CD4-positive, alpha-beta T cell treated with Interleukin-15 for 4 hours (primary cell): Measurements from ENCODE around the gene PPIL3.
"Not testable (repeated sequence)": the region's sequence is repeated elsewhere in the genome, so short reads cannot be mapped to it uniquely, and the experiment has no call there.

Experiments
- DNase-seq: peaks from one replicate; pipeline ENCODE4 v3.0.0-alpha.2; 2020; ENCODE audit warnings: low spot score

The PPIL3 gene

DNA sequence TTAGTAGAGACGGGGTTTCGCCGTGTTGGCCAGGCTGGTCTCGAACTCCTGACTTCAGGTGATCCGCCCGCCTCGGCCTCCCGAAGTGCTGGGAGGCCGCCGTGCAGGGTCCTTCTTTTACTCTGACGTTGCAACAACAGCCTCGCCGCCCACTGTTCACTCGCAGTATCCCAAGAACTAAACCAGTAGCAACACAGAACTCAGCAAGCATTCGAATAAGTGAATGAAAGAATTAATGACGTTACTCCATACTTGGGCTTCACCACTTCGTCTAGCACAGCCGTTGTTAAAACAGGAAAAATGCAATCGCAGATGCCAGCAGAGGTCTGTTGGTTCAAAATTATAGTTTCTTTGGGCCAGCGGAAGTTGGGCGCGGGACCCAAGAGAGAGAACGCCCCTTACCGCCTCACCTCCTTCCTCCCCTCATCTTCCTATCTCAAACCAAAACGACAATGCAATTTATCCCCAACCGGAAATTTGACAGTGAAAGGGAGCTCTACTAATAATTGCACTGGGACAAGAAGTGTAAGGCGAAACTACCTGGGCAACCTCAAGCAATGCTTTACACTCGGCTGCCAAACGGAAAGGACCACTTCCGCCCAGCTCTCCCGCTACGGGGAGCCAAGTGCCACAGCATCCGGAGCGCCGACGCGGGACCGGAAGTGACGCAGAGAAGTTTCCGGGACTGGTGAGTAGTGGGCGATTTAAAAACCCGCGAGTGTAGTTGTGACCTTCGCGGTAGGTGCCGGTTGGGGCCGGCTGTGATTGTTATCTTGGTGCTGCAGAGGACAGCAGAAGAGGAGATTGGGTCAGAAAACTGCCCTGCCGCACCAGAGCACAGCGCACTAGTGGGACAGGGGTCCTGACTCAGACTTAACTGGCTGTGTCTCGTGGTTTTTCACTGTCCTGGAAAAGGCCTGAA lies at the start of gene PPIL3, which contains the start of gene NIF3L1:
Gene PPIL3 (minus strand): TSS at position 374 of the 922 bp plus-strand sequence. CDS start 1,462 bp downstream, outside the sequence.
Gene NIF3L1 (plus strand): TSS at position 668 of the 922 bp plus-strand sequence. CDS start 2,573 bp downstream, outside the sequence.
- peak; percentile 97 for DNase-seq

DNA sequence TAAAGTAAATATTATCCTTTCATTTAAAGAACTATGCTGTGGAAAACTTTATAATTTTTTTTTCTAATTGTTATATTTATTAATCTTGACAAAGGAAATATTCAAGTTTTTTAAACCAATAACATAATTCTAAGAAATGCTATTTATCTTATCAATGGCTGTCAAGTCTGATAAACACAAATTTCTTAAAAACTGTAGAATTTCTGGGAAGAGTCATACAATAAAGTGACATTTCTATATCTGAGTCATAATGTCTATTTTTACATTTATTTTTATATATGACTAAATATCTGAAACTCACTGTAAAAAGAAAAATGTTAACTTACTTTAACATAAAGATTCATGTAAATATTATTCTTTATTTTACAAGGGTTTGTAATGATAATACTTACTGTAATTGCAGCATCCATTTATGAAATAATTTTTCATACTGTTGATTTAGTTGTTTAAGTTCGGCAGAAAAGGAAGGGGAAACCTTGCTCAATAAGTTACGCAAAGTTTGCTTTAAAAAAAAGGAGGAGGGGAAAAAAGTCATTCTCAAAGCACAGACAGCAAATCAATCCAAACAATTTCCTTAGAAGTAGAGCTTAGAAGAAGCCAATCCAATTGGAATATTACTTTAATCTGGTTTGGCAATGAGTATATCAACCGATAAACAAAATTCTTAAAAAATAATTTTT lies 42.2 kb upstream of the PPIL3 start:
- no peak for DNase-seq

DNA sequence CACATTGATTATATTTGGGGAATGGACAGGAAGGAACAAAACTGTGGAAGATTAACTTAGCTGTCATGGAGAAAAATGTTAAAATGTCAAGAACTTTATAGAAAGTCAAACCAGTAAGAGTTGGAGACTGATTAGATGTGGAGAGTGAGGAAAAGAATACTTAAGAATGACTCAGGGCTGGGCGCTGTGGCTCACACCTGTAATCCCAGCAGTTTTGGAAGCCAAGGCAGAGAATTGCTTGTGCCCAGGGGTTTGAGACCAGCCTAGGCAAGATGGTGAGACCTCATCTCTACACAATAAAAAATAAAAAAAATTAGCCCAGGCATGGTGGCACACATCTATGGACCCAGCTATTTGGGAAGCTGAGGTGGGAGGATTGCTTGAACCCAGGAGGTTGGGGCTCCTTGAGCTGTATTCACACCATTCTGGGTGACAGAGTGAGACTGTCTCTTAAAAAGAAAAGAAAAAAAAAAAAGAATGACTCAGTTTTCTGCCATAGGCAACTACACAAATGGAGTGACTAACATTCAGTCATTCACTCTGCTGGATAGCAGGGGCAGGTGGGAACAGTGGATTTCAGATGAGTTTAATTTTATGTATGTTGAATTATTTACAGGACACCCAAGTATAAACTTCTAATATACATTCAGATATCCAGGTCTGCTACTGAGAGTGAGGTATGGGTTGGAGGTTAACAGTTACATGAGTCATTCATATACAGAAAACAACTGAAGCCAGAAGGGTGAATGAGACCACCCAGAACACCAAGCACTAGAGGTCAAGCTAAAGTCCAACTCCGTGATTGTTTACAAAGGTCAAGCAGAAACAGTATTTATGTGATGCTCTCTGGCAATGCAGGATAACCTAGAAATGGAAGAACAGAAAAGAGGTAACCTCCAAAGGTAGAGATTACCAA lies 40.7 kb upstream of the PPIL3 start:
- no peak for DNase-seq

GRCh38 chr2:200922439-200922838 lies 33.6 kb upstream of the PPIL3 start:
- DNase-seq = no peak

GRCh38 chr2:200913654-200914053 lies 24.8 kb upstream of the PPIL3 start:
- no peak for DNase-seq

DNA sequence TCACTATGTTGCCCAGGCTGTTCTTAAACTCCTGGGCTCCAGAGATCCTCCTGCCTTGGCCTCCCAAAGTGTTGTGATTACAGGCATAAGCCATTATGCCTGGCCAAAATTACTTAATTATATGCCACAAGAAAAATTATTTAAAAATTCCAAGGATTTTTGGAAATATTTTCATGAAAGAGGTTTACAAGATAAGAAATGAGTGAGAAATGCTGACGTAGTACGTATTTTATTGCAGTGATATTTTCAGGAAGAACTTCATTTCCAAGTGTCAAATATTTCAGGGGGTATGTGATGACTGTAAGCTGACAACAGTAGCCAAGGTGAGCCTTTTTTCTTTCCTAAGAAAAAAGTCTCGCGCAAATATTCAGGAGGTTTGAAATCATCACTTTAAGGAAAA lies 21.1 kb upstream of the PPIL3 start:
- no peak for DNase-seq

- peak; percentile 42 for DNase-seq
These were observed 16.9 kb upstream of the PPIL3 start for GRCh38 chr2:200905618-200906296.

DNA sequence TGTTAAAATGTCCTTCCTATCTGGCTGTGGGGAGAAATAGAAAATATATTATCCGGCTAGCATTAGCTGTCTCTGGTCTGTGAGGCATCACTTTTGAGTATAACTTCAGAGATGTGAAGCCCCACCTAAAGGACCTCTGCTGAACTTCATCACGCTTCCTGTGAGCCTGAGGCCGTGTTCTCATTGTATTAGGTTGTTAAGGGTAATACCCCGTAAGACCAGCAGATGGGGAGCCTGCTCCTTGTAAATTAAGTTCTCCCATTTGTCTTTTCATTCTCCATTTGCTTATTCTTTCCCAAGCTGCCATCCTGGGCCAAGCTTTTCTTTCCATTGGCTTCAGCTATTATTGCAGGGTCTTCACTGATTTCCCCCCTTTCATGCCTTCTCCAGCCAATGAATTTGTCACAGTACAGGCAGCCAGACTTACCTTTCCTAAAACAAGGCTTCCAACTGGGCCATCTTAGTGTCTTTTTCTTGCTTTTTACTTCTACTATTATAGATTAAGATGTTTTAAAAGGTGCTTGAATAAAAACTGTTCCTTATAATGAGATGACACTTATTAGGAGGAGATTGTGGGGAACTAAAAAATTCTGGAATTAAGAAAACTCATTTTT lies 12.7 kb upstream of the PPIL3 start:
- peak; percentile 85 for DNase-seq

GRCh38 chr2:200899482-200899881 lies 10.6 kb upstream of the PPIL3 start:
- no peak for DNase-seq

DNA sequence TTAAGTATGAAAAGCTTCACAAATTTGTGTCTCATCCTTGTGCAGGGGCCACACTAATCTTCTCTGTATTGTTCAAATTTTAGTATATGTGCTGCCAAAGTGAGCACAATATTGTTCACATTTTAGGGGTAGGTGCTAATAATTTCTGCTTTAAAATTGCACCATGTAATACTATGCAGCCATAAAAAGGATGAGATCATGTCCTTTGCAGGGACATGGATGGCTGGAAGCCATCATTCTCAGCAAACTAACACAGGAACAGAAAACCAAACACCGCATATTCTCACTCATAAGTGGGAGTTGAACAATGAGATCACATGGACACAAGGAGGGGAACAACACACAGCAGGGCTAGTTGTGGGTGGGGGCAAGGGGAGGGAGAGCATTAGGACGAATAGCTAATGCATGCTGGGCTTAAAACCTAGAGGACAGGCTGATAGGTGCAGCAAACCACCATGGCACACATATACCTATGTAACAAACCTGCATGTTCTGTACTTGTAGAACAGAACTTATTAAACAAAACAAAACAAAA lies 7.1 kb downstream of the PPIL3 start:
- not testable (repeated sequence) for DNase-seq

DNA sequence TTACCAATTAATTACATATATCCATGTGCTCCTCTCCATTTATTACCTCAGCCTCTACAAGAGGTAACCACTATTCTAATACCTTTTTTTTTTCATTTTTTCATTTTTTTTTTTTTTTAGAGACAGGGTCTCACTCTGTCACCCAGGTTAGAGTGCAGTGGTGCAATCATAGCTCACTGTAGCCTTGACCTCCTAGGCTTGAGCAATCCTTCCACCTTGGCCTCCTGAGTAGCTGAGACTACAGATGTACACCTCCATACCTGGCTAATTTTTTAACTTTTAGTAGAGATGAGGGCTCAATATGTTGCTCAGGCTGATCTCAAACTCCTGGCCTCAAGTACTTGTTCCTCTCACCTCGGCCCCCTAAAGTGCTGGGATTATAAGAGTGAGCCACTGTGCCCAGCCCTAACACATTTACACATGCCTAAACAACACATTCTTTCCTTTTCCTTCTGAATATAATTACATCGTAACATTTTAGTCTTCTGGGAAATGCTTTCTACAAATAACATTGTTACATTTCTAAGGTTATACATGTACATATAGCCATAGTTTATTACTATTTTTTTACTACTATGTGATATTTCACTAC lies 10.5 kb downstream of the PPIL3 start:
- DNase-seq = no peak

DNA sequence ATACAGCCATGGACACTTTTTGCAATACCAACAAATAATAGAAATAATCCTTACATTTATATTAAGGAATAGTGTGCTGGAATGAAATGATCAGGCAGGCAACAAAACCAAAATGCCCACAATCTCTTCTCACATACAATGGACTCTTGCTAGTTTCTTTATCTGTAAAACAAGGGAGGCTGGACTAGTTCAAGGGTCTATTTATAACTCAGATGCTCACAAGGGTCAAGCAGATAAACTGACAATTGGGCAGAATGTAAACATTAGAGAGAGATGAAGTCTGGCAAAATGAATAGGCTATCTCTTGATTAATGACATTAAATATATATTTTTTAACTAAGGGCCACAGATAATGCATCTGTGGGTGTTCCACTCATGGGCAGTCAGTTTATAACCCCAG lies 11.4 kb downstream of the PPIL3 start:
- DNase-seq = no peak

- DNase-seq = no peak
These were observed 15.3 kb downstream of the PPIL3 start for GRCh38 chr2:200873560-200873959.

GRCh38 chr2:200871151-200871550 lies 17.7 kb downstream of the PPIL3 start:
- DNase-seq = no peak

GRCh38 chr2:200869014-200869413 lies 19.9 kb downstream of the PPIL3 start:
- DNase-seq = no peak

DNA sequence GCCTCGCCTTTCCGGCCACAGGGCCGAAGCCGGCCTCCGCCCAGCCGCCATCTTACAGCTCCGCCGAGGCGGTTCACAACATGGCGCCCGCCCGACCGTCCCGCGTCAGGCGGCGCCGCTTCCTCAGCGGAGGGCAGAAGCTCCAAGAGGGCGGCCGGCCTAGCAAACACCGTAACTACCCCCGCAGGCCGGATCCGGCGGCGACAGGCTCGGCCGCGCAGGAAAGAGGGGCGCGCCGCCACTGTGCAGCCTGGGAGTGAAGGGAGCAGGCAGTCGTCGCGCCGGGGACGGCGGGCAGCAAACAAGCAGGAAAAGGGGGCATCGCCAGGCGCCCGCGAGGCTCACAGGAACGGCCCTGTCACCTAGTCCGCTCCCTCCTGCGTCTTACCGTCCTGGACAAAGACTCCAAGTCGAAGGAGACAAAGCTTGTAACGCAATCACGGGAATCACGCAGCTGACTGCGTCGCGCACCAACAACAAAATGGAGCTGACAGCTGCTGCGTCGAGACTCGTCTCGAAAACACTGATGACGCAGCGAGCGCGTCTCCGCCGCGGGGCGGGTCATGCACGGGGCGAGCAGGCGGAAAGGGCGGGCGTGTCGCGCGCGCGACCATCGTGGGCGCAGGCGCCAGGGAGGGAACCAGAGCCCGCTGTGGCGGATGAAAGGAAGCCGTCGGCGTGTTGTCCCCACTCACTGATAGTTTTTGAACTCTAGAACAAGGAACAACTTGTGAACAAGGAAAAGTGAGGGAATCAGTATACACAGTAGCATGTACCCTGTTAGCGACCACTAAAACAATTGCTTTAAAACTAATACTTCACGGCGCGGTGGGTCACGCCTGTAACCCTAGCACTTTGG lies 24.5 kb downstream of the PPIL3 start, which contains the start of gene CLK1:
Gene CLK1 (minus strand): TSS at position 483 of the 859 bp plus-strand sequence. CDS start 2,796 bp downstream, outside the sequence.
- DNase-seq = peak; percentile 95

GRCh38 chr2:200863782-200864175 lies 25.1 kb downstream of the PPIL3 start:
- DNase-seq = no peak

DNA sequence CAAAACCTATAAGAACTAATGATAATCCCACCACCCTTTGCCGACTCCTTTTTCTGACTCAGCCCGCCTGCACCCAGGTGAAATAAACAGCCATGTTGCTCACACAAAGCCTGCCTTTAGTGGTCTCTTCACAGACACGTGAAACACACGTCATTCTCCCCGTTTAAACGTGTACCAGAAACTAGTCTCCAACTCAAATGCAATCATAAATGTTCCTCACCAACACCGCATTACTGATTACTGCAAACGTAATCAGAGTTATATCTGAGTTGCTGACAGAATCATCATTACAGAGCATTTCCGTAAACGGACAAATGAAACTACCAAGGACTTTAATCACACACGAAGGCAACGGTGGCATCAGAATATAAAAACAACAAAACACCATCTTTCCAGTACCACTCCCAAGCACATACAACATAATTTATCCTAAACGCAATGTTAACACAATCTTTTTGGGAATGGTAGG lies 26.3 kb downstream of the PPIL3 start:
- DNase-seq = peak; percentile 64

GRCh38 chr2:200861617-200862155 lies 27.2 kb downstream of the PPIL3 start:
- no peak for DNase-seq
